ENCODE measurements around the gene KRT83. TPM values are rescaled to one million over a fixed set of nuclear protein-coding genes. Genes with fewer than 3 reads are reported as not detected.
"Not testable (repeated sequence)": the region's sequence is repeated elsewhere in the genome, so short reads cannot be mapped to it uniquely, and the experiment has no call there.

KRT83 gene
- total RNA-seq, 1 donor, result not detected

- Histone ChIP-seq H3K27me3 (ENCODE audit: insufficient read depth, low read length) (no peaks in the 10 kb centered on the region), H3K4me3 (ENCODE audit: low read length) (no peak overlapping the region), H3K9me3 (ENCODE audit: low read depth, low read length) (no peaks in the 10 kb centered on the region), H3K4me1 (ENCODE audit: insufficient read depth, low read length) (peaks cover 5% of the 10 kb centered on the region)
These were observed 25.4 kb upstream of the KRT83 start for GRCh38 chr12:52346593-52346992.

GRCh38 chr12:52345041-52345440 lies 23.8 kb upstream of the KRT83 start:
- not testable (repeated sequence) for H3K9me3 ChIP-seq (ENCODE audit: low read depth, low read length); H3K27me3 ChIP-seq (ENCODE audit: insufficient read depth, low read length); H3K4me1 ChIP-seq (ENCODE audit: insufficient read depth, low read length); H3K4me3 ChIP-seq (ENCODE audit: low read length)

- Histone ChIP-seq H3K9me3 (ENCODE audit: low read depth, low read length) (no peaks in the 10 kb centered on the region), H3K27me3 (ENCODE audit: insufficient read depth, low read length) (no peaks in the 10 kb centered on the region), H3K4me1 (ENCODE audit: insufficient read depth, low read length) (no peaks in the 10 kb centered on the region), H3K4me3 (ENCODE audit: low read length) (no peak overlapping the region)
These were observed 22.9 kb upstream of the KRT83 start for GRCh38 chr12:52344111-52344510.

- no peaks in the 10 kb centered on the region for H3K27me3 ChIP-seq (ENCODE audit: insufficient read depth, low read length)
- H3K9me3 ChIP-seq (ENCODE audit: low read depth, low read length), result no peaks in the 10 kb centered on the region
- no peaks in the 10 kb centered on the region for H3K4me1 ChIP-seq (ENCODE audit: insufficient read depth, low read length)
- no peak overlapping the region for H3K4me3 ChIP-seq (ENCODE audit: low read length)
These were observed 22.4 kb upstream of the KRT83 start for GRCh38 chr12:52343550-52343949.

DNA sequence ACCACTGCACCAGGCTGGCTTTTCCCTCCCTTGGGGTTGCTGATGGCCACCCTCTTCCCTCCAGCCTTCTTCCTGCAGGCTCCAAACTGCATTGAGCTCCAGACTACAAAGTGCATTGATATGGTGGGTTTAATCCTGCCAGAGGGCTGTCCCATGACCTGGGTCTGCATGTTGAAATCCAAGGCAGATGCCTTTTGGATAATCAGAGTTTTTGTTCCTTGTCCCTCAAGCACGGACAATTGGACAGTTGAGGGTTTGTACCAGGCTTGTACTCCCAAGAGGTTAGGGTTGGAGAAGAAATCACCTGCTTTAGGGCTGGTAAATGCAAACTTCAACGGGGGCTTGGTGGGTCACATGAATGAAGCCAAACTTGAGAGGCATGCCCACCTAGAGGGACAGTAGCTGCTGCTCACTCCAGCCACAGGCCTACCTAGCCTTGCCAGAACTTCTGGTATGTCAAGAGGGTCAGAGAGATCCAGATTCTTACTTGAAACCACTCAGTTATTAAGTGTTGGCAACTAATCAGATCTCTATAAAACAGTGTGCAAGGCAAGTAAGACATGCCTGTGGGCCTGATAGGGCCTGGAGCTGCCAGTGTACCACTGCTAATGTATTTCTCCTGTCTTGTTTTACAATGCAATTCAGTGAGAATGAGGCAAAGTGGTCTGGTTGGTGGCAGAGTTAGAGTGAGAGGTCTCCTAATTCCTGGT lies 21.7 kb upstream of the KRT83 start:
- no peaks in the 10 kb centered on the region for H3K4me1 ChIP-seq (ENCODE audit: insufficient read depth, low read length)
- no peaks in the 10 kb centered on the region for H3K9me3 ChIP-seq (ENCODE audit: low read depth, low read length)
- H3K4me3 ChIP-seq (ENCODE audit: low read length), result no peak overlapping the region
- H3K27me3 ChIP-seq (ENCODE audit: insufficient read depth, low read length), result no peaks in the 10 kb centered on the region

GRCh38 chr12:52341066-52341580 lies 19.9 kb upstream of the KRT83 start:
- H3K27me3 ChIP-seq (ENCODE audit: insufficient read depth, low read length), result no peaks in the 10 kb centered on the region
- H3K4me3 ChIP-seq (ENCODE audit: low read length), result no peak overlapping the region
- no peaks in the 10 kb centered on the region for H3K9me3 ChIP-seq (ENCODE audit: low read depth, low read length)
- H3K4me1 ChIP-seq (ENCODE audit: insufficient read depth, low read length), result no peaks in the 10 kb centered on the region

DNA sequence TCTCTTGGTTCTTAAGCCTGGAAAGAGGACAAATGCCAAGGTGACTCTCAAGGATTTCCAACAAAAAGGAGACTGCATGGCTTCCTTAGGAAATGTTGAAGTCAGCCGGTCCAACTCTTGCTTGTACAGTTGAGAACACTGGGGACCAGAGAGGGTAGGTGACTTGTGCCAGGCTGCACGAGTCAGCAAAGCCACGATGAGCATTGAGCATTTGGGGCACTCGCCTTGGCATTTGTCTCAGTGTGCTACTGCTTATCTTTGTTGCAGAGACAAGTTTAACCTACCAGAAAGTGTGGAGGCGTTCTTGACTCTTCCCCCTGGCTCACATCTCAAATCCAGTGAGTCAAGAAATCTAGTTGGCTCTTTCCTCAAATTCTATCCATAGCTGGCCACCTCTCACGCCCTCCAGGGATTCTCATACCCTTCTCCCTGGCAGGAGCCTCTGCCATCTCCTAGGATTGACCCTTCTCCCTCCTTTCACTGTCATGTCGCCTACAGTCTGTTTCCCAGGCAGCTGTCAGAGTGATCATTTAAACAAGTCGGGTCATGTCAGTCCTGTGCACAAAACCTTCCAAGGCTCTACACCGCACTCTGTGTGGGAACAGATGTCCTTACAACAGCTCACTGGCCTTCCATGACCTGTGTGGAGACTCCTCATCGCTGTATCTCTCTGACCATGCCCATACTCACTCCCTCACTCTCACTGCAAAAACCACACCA lies 17.2 kb upstream of the KRT83 start:
- no peak overlapping the region for H3K4me3 ChIP-seq (ENCODE audit: low read length)
- no peaks in the 10 kb centered on the region for H3K9me3 ChIP-seq (ENCODE audit: low read depth, low read length)
- no peaks in the 10 kb centered on the region for H3K27me3 ChIP-seq (ENCODE audit: insufficient read depth, low read length)
- H3K4me1 ChIP-seq (ENCODE audit: insufficient read depth, low read length), result no peaks in the 10 kb centered on the region

DNA sequence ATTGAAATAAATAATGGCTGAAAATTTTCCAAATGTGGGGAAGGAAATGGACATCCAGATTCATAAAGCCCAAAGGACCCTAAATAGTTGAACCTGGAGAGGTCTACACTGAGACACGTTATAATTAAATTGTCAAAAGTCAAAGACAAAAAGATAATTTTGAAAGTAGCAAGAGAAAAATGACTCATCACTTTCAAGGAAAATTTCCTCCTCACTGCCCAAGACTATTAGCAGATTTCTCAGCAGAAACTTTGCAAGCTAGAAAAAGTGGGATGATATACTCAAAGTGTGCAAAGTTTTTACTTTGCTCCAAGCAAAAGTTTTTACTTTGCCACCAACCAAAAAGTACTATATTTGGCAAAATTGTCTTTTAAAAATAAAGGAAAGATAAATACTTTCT lies 15.9 kb upstream of the KRT83 start:
- H3K9me3 ChIP-seq (ENCODE audit: low read depth, low read length), result no peaks in the 10 kb centered on the region
- H3K27me3 ChIP-seq (ENCODE audit: insufficient read depth, low read length), result no peaks in the 10 kb centered on the region
- H3K4me1 ChIP-seq (ENCODE audit: insufficient read depth, low read length), result no peaks in the 10 kb centered on the region
- no peak overlapping the region for H3K4me3 ChIP-seq (ENCODE audit: low read length)

- no peak overlapping the region for H3K4me3 ChIP-seq (ENCODE audit: low read length)
- no peaks in the 10 kb centered on the region for H3K27me3 ChIP-seq (ENCODE audit: insufficient read depth, low read length)
- H3K4me1 ChIP-seq (ENCODE audit: insufficient read depth, low read length), result no peaks in the 10 kb centered on the region
- H3K9me3 ChIP-seq (ENCODE audit: low read depth, low read length), result no peaks in the 10 kb centered on the region
These were observed 15.4 kb upstream of the KRT83 start for GRCh38 chr12:52336641-52337040.

- Histone ChIP-seq H3K4me3 (ENCODE audit: low read length) (no peak overlapping the region), H3K27me3 (ENCODE audit: insufficient read depth, low read length) (no peaks in the 10 kb centered on the region), H3K9me3 (ENCODE audit: low read depth, low read length) (no peaks in the 10 kb centered on the region), H3K4me1 (ENCODE audit: insufficient read depth, low read length) (no peaks in the 10 kb centered on the region)
These were observed 14.5 kb upstream of the KRT83 start for GRCh38 chr12:52335598-52336262.

DNA sequence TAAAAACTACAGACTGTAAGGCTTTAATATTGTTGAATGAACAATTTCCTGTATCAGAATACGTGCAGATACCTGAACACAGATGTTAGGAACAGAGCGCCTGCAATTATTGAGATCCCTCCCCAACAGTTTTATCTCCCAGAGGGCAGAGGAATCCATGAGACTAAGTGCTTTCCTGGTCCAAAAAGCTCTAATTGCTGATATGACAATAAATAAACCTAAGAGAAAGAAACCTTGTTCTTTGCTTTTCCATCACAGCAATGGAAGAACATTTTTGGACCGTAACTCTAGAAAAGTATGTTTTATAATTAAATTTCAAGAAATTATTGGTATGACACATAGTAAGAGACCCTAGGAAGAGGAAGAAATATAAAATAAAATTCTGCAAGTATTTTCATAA lies 13.0 kb upstream of the KRT83 start:
- Histone ChIP-seq H3K4me1 (ENCODE audit: insufficient read depth, low read length) (no peaks in the 10 kb centered on the region), H3K4me3 (ENCODE audit: low read length) (no peak overlapping the region), H3K27me3 (ENCODE audit: insufficient read depth, low read length) (no peaks in the 10 kb centered on the region), H3K9me3 (ENCODE audit: low read depth, low read length) (no peaks in the 10 kb centered on the region)

DNA sequence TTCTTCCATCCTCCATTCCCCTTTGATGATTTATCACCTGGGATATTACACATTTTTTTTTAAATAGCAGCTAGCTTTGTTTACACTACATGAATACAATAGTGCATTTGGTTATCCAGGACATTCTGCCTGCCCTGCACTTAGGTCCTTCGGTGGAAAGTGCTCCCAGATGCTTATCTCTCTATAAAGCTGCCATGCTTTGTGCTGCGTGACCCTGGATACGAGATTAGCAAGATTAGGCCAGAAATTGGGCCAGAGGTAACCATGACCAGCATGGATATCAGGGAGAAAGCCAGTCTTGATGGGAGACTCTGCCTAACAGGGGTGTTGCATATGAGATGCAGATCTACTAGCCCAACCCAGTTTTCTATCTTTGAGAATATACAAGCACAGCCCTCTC lies 12.1 kb upstream of the KRT83 start:
- Histone ChIP-seq H3K9me3 (ENCODE audit: low read depth, low read length) (no peaks in the 10 kb centered on the region), H3K4me3 (ENCODE audit: low read length) (no peak overlapping the region), H3K4me1 (ENCODE audit: insufficient read depth, low read length) (no peaks in the 10 kb centered on the region), H3K27me3 (ENCODE audit: insufficient read depth, low read length) (no peaks in the 10 kb centered on the region)

- Histone ChIP-seq H3K4me1 (ENCODE audit: insufficient read depth, low read length) (no peaks in the 10 kb centered on the region), H3K27me3 (ENCODE audit: insufficient read depth, low read length) (no peaks in the 10 kb centered on the region), H3K4me3 (ENCODE audit: low read length) (no peak overlapping the region), H3K9me3 (ENCODE audit: low read depth, low read length) (no peaks in the 10 kb centered on the region)
These were observed 11.2 kb upstream of the KRT83 start for GRCh38 chr12:52332381-52332780.

DNA sequence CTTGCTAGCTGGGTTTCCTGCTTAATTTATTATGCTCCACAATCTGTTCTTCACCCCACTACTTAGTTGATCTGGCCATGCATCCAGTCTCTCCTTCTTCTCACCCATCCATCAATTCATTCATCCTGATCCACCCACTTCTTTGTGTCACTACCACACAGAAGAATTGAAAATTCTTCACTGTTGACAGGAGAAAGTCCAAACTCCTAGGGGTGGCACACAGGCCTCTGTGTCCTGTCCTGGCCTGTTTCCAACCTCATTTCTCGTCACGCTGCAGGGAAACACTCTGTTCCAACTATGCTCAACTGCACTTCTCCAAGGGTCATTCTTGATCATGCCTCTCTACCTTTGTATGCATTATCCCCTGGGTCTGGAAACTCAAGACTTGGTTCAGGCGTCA lies 10.6 kb upstream of the KRT83 start:
- Histone ChIP-seq H3K9me3 (ENCODE audit: low read depth, low read length) (no peaks in the 10 kb centered on the region), H3K27me3 (ENCODE audit: insufficient read depth, low read length) (no peaks in the 10 kb centered on the region), H3K4me1 (ENCODE audit: insufficient read depth, low read length) (no peaks in the 10 kb centered on the region), H3K4me3 (ENCODE audit: low read length) (no peak overlapping the region)

DNA sequence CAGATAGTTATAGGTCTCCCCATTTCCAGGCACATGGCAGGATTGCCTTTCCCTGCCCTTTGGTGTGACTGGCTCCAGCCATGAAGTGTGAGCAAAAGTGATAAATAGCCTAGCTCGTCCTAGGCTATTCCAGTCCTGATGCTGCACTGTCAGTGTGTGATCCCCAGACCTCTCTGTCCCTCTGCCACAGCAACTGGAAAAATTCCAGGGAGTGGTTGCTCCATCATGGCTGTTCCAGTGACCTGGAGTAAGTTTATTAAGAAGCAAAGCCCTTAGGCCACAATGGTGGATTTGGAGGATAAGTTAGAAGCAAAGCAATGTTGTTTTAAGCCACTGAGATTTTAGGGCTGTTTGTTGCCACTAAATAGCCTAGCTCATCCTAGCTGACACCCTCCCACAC lies 9.8 kb upstream of the KRT83 start:
- Histone ChIP-seq H3K4me1 (ENCODE audit: insufficient read depth, low read length) (no peaks in the 10 kb centered on the region), H3K27me3 (ENCODE audit: insufficient read depth, low read length) (no peaks in the 10 kb centered on the region), H3K4me3 (ENCODE audit: low read length) (no peak overlapping the region), H3K9me3 (ENCODE audit: low read depth, low read length) (no peaks in the 10 kb centered on the region)

Measured in mononuclear cell (primary cell).